Peyer's patch (tissue), 4 donors: Measurements from ENCODE around the gene RAP1B.

Experiments used
- POLR2A ChIP-seq, 2 donors: fragments of 450-650 bp; IDR thresholded peaks; one replicate each; pipeline ENCODE4 v1.5.1; 2017; ENCODE audit warnings: antibody characterized with exemption in 2 of 2, mild to moderate bottlenecking in 2 of 2, moderate library complexity in 2 of 2
- TF ChIP-seq, protein P1 (sequence below), 6 experiments: fragments of 450-650 bp in 4 of 6; fragments of 200-600 bp in 2 of 6; sonication (generic) in 1 of 6; IDR thresholded peaks; one replicate each; pipeline ENCODE4 v1.5.1; 2017 to 2019; ENCODE audit warnings: antibody characterized with exemption in 6 of 6, mild to moderate bottlenecking in 3 of 6, moderate library complexity in 1 of 6

DNA sequence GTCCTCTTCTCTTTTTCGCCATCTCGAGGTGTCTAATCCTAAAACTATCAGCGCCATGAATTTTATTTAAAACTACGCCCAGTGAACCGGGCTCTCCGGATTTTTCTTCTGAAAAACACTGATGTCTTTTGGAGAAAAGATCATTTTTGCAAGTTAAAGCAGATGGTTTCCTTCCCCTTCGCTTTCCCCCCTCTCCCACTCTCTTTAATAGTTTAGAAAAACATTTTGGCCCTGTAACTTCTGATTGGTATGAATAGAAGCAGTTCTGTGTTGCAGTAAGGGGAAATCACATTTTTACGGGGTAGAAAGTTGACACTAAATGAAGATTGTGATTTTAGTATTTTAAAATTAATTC lies 1.1 kb downstream of the RAP1B start:
- TF ChIP-seq, protein P1, sequence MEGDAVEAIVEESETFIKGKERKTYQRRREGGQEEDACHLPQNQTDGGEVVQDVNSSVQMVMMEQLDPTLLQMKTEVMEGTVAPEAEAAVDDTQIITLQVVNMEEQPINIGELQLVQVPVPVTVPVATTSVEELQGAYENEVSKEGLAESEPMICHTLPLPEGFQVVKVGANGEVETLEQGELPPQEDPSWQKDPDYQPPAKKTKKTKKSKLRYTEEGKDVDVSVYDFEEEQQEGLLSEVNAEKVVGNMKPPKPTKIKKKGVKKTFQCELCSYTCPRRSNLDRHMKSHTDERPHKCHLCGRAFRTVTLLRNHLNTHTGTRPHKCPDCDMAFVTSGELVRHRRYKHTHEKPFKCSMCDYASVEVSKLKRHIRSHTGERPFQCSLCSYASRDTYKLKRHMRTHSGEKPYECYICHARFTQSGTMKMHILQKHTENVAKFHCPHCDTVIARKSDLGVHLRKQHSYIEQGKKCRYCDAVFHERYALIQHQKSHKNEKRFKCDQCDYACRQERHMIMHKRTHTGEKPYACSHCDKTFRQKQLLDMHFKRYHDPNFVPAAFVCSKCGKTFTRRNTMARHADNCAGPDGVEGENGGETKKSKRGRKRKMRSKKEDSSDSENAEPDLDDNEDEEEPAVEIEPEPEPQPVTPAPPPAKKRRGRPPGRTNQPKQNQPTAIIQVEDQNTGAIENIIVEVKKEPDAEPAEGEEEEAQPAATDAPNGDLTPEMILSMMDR (IDR thresholded peaks at IDR 0.05) = no peak
- TF ChIP-seq POLR2A (IDR thresholded peaks at IDR 0.05) = no peak
